Measurements from ENCODE around the gene JAKMIP2.

GRCh38 chr5:147713550-147714295 is 68.8 kb downstream of the JAKMIP2 start:
- TF ChIP-seq ZNF121 (CRISPR knock-in tag; IDR thresholded peaks at IDR 0.05), result no peak
- TF ChIP-seq, protein P1, sequence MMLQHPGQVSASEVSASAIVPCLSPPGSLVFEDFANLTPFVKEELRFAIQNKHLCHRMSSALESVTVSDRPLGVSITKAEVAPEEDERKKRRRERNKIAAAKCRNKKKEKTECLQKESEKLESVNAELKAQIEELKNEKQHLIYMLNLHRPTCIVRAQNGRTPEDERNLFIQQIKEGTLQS (CRISPR knock-in tag; conservative IDR thresholded peaks at IDR 0.05), result no peak
- TF ChIP-seq MXD4 (CRISPR knock-in tag; IDR thresholded peaks at IDR 0.05; ENCODE audit: borderline replicate concordance), result no peak
- TF ChIP-seq JAZF1 (CRISPR knock-in tag; IDR thresholded peaks at IDR 0.05), result no peak
- TF ChIP-seq, protein P2, sequence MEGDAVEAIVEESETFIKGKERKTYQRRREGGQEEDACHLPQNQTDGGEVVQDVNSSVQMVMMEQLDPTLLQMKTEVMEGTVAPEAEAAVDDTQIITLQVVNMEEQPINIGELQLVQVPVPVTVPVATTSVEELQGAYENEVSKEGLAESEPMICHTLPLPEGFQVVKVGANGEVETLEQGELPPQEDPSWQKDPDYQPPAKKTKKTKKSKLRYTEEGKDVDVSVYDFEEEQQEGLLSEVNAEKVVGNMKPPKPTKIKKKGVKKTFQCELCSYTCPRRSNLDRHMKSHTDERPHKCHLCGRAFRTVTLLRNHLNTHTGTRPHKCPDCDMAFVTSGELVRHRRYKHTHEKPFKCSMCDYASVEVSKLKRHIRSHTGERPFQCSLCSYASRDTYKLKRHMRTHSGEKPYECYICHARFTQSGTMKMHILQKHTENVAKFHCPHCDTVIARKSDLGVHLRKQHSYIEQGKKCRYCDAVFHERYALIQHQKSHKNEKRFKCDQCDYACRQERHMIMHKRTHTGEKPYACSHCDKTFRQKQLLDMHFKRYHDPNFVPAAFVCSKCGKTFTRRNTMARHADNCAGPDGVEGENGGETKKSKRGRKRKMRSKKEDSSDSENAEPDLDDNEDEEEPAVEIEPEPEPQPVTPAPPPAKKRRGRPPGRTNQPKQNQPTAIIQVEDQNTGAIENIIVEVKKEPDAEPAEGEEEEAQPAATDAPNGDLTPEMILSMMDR (IDR thresholded peaks at IDR 0.05), result no peak
- no peak for TF ChIP-seq ZNF532 (CRISPR knock-in tag; IDR thresholded peaks at IDR 0.05; ENCODE audit: borderline replicate concordance)
- no peak for TF ChIP-seq SP1 (CRISPR knock-in tag; conservative IDR thresholded peaks at IDR 0.05)
- no peak for TF ChIP-seq IRF2 (CRISPR knock-in tag; IDR thresholded peaks at IDR 0.05; ENCODE audit: borderline replicate concordance, low read depth)
- TF ChIP-seq ZNF317 (CRISPR knock-in tag; IDR thresholded peaks at IDR 0.05; ENCODE audit: borderline replicate concordance, low read depth), result no peak
